HG03342 (cell line): Measurements from ENCODE around the gene AXIN1.

Experiments used
- ATAC-seq: cut with Tn5 transposase; IDR thresholded peaks from one replicate; pipeline ENCODE4 v1.9.1; 2021; ENCODE audit warnings: mild to moderate bottlenecking, moderate library complexity; ENCODE audit not compliant: unreplicated experiment

The AXIN1 gene

GRCh38 chr16:285146-286055 lies 67.1 kb downstream of the AXIN1 start:
- ATAC-seq: no peak

- no peak for ATAC-seq
Measured at GRCh38 chr16:284204-285120, 68.1 kb downstream of the AXIN1 start.

- no peak for ATAC-seq
Measured at GRCh38 chr16:283033-283805, 69.3 kb downstream of the AXIN1 start, which contains the start of gene PDIA2. Gene PDIA2 (plus strand): TSS chr16:283164. CDS start chr16:283170, 6 bp downstream.

- ATAC-seq: no peak
Measured at GRCh38 chr16:282491-282890, 70.0 kb downstream of the AXIN1 start.

- no peak for ATAC-seq
Measured at GRCh38 chr16:281660-282255, 70.8 kb downstream of the AXIN1 start.

GRCh38 chr16:280991-281659 lies 71.4 kb downstream of the AXIN1 start:
- no peak for ATAC-seq

GRCh38 chr16:280552-280951 lies 72.0 kb downstream of the AXIN1 start, which contains the start of gene ARHGDIG:
Gene ARHGDIG (plus strand): TSS chr16:280591. CDS start chr16:280681, 90 bp downstream.
- ATAC-seq: no peak

GRCh38 chr16:280005-280460 lies 72.5 kb downstream of the AXIN1 start:
- ATAC-seq: no peak

- ATAC-seq: no peak
Measured at GRCh38 chr16:279531-279930, 73.0 kb downstream of the AXIN1 start.

GRCh38 chr16:278863-279366 lies 73.6 kb downstream of the AXIN1 start:
- ATAC-seq: no peak

- no peak for ATAC-seq
Measured at GRCh38 chr16:276426-277077, 76.0 kb downstream of the AXIN1 start.

GRCh38 chr16:275786-276232 lies 76.7 kb downstream of the AXIN1 start, which contains the start of gene RGS11:
Gene RGS11 (minus strand): TSS chr16:275944. CDS start chr16:275911, 33 bp downstream.
- ATAC-seq: no peak

GRCh38 chr16:275041-275641 lies 77.4 kb downstream of the AXIN1 start:
- ATAC-seq: no peak

GRCh38 chr16:273547-274421 lies 78.7 kb downstream of the AXIN1 start:
- ATAC-seq: no peak

GRCh38 chr16:272633-273546 lies 79.6 kb downstream of the AXIN1 start:
- ATAC-seq: no peak
